KOPT-K1 (cell line): ENCODE data around the gene EBP.
"Not testable (repeated sequence)": the region's sequence is repeated elsewhere in the genome, so short reads cannot be mapped to it uniquely, and the experiment has no call there.

Experiments used
- H3K27ac ChIP-seq: fragments of 200-600 bp; sonication (generic); 2 replicates; pipeline ENCODE4 v1.5.1; 2016; ENCODE audit warnings: antibody characterized with exemption, mild to moderate bottlenecking, low read depth, low read length; ENCODE audit not compliant: poor library complexity, severe bottlenecking
- H3K36me3 ChIP-seq: fragments of 200-600 bp; sonication (generic); 2 replicates; pipeline ENCODE4 v1.5.1; 2017; ENCODE audit warnings: antibody characterized with exemption, mild to moderate bottlenecking, low read length, moderate library complexity; ENCODE audit not compliant: insufficient read depth
- H3K9me3 ChIP-seq: fragments of 200-600 bp; sonication (generic); 2 replicates; pipeline ENCODE4 v1.5.1; 2017; ENCODE audit warnings: antibody characterized with exemption, low read length, mild to moderate bottlenecking; ENCODE audit not compliant: insufficient read depth, poor library complexity, severe bottlenecking

EBP gene

DNA sequence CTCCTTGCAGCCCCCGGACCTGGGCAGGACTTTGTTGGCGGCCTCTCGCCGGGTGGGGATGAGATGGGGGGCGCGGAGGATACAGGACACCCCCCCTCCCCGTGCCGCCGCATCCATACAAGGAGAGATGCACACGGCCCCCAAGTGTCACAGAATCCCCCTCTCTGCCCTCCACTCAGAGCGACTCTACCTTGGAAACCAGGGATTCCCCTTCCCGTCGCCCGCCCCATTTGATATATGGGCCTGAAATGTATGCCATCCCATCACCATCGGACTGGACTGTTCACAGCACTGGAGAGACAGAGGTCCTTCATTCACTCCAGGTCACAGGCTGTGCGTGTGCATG, 12.4 kb upstream of the EBP start:
- H3K9me3 ChIP-seq: no peaks in the 10 kb centered on the region
- H3K27ac ChIP-seq: peak overlapping the region; percentile 32
- no peaks in the 10 kb centered on the region for H3K36me3 ChIP-seq

DNA sequence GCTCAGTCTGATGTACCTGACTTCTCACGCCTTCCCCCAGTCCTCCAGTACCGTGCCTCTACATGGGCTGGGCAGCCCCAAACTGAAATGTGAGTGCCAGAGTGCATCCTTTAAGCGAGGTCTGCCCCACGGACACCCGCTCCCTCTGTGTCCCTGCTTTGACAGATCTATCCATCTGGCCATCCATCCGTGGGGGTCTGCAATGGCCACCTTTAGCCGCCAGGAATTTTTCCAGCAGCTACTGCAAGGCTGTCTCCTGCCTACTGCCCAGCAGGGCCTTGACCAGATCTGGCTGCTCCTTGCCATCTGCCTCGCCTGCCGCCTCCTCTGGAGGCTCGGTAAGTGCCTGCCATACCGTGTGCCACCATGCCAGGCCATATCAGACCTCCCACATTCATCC, 12.0 kb upstream of the EBP start:
- H3K36me3 ChIP-seq: no peaks in the 10 kb centered on the region
- H3K27ac ChIP-seq: peak overlapping the region; percentile 32
- H3K9me3 ChIP-seq: no peaks in the 10 kb centered on the region

DNA sequence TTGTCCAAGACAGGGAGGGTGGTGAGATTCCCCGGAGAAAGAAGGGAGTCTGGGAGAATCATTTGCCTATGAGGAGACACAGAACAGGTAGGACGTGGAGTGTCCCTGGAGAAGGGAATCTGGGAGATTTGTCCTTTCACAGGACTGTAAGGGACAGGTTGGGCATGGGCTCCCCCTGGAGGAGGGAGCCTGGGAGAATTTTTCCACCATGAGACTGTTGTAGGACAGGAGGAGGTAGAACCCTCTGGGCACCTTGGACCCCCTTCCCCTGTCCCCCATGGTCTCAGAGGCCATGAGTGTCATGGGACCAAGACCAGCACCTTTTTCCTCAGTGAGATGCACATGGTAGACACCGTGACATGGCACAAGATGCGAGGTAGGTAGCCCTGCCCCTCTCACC, 10.0 kb upstream of the EBP start:
- no peaks in the 10 kb centered on the region for H3K9me3 ChIP-seq
- H3K36me3 ChIP-seq: no peaks in the 10 kb centered on the region
- H3K27ac ChIP-seq: no peak overlapping the region

DNA sequence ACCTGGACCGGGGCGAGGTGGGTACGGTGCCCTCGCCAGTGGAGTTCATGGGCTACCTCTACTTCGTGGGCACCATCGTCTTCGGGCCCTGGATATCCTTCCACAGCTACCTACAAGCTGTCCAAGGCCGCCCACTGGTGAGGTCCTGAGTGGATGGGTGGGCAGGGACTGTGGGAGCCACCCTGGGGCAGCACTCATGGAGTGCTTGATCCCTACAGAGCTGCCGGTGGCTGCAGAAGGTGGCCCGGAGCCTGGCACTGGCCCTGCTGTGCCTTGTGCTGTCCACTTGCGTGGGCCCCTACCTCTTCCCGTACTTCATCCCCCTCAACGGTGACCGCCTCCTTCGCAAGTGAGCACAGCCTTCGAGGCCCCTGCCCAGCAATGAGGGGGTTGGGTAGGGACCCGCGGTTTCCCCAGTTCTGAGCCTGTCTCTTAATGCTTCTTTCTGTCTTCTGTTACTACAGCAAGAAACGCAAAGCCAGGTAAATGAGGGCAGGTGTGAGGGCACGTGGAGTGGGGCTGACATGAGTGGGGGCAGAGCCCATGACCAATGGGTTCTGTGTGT, 9.2 kb upstream of the EBP start:
- Histone ChIP-seq H3K36me3 (no peaks in the 10 kb centered on the region), H3K27ac (no peak overlapping the region), H3K9me3 (no peaks in the 10 kb centered on the region)

DNA sequence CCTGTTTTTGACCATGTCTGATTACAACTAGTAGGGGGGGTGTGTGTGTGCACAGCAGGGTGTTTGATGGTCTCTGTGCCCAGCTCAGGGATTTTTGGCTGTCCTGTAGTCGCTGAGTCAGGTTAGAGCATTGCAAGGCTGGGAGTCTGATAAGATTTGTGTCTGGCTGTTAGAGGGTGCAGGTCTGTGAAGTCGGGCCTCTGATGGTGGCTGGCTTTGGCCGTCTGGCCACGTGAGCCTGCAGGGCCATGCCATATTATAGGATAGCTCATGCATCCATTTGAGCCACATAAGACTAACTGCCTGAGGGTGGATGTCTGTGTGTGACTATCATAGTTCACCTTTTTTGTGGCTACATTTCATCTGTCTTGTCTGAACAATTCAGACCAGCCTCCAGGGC, 7.9 kb upstream of the EBP start:
- H3K27ac ChIP-seq: no peak overlapping the region
- no peaks in the 10 kb centered on the region for H3K9me3 ChIP-seq
- H3K36me3 ChIP-seq: no peaks in the 10 kb centered on the region

DNA sequence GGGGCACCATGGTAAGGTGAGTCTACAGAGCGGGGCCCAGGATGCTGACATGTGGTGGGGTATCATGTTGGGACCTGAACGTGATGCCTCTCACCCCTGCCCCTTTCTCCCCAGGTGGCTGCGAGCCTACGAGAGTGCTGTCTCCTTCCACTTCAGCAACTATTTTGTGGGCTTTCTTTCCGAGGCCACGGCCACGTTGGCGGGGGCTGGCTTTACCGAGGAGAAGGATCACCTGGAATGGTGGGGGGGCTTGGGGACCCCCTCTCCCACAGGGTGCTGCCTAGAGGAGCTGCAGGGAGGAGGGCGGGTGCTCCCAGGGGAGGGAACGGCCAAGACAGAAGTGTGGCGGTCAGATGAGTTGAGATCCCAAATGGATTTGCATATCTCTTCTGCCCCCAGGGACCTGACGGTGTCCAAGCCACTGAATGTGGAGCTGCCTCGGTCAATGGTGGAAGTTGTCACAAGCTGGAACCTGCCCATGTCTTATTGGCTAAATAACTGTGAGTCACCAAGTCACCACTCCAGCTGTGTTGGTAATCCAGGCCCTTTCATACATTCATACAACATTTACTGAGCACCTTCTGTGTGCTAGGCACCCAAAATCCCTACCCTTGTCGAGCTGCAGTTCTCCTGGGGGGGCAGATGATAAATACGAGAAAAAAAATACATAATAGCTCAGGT, 7.3 kb upstream of the EBP start:
- H3K36me3 ChIP-seq: no peaks in the 10 kb centered on the region
- H3K27ac ChIP-seq: no peak overlapping the region
- no peaks in the 10 kb centered on the region for H3K9me3 ChIP-seq

DNA sequence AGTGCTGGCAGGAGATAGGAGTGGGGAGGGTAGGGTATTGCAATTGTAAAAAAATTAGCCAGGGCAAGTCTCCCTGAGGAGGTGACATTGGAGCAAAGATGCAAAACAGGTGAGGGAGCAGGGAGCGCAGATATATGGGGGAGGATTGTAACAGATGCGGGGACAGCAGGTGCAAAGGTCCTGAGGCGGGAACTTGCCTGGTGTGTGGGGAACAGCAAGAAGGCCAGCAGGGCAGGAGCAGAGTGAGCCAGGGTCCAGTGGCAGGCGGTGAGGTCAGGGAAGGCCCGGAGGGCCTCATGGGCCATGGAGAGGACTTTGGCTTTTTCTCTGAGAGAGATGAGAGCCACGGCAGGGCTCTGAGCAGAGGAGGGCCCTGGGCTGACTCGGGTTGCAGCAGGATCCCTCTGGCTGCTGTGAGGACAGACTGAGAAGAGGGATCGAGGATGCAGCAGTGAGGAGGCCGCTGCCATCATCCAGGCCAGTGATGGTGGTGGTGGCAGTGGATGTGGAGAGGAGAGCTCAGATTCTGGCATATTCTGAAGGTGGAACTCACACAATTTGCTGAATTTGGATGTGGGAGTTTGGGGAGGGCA, 6.6 kb upstream of the EBP start:
- no peak overlapping the region for H3K27ac ChIP-seq
- H3K9me3 ChIP-seq: no peaks in the 10 kb centered on the region

DNA sequence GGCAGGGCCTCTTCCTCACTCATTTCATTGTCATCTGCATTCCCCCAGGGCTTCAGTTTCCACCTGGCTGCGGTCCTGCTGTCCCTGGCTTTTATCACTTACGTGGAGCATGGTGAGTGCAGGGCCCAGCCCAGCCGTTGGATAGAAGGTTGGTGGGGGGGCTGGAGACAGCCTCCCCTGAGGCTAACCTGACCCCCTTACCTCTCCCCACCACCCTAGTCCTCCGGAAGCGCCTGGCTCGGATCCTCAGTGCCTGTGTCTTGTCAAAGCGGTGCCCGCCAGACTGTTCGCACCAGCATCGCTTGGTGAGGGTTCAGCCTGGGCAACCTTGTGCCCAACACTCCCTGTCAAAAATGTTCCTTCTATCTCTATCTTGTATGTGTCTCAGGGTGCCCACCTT, 5.8 kb upstream of the EBP start:
- Histone ChIP-seq H3K27ac (no peak overlapping the region), H3K9me3 (no peaks in the 10 kb centered on the region), H3K36me3 (no peaks in the 10 kb centered on the region)

More for the DNA sequence above, 6.6 kb upstream of the EBP start:
- no peaks in the 10 kb centered on the region for H3K36me3 ChIP-seq

DNA sequence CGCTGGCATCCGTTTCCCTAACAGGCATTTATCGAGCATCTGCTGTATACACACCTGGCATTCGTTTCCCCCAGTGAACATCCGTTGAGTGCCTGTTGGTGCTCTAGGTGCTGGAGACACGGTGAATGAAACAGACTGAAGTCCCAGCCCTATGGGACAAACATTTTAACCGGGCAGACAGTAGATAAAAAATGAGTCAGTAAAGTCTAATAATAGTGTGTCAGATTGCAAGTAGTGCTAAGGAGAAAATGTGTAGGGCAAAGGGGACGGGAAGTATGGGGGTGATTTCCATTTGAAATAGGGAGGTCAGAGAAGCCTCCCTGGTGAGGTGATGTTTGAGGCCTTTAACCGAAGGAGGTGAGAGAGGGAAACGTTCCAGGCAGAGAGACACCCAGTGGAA, 5.3 kb upstream of the EBP start:
- no peak overlapping the region for H3K27ac ChIP-seq
- H3K36me3 ChIP-seq: no peaks in the 10 kb centered on the region
- no peaks in the 10 kb centered on the region for H3K9me3 ChIP-seq

DNA sequence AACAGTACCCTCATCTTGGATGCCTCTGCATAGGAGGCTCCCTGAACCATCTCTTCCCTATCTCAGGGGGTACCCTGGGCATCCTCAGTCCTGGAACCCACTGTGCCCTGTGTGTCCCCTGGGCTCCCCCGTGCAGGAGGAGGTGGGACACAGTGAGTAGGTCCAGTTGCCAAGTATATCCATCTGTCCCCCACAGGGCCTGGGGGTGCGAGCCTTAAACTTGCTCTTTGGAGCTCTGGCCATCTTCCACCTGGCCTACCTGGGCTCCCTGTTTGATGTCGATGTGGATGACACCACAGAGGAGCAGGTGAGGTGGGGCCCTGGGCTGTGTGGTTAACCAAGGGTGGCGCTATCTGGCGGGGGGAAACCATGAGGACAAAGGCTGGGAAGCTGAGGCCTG, 4.6 kb upstream of the EBP start:
- no peaks in the 10 kb centered on the region for H3K9me3 ChIP-seq
- H3K36me3 ChIP-seq: no peaks in the 10 kb centered on the region

DNA sequence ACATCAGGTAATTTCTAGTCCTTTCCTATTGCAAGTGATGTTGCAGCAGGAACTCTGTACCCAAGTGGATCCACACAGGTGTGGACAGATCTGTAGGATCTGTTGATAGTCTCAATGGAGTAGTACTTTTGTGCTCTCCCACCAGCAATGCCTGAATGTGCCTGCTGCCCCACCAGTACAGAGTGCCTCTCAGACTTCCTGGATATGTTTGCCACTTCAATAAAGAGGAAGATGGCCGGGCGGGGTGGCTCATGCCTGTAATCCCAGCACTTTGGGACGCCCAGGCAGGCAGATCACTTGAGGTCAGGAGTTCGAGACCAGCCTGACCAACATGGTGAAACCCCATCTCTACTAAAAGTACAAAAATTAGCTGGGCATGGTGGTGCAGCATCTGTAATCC, 2.1 kb upstream of the EBP start:
- H3K27ac ChIP-seq: peak overlapping the region; percentile 90
- H3K9me3 ChIP-seq, H3K36me3 ChIP-seq: not testable (repeated sequence)

More for the DNA sequence above, 4.6 kb upstream of the EBP start:
- H3K27ac ChIP-seq: no peak overlapping the region

DNA sequence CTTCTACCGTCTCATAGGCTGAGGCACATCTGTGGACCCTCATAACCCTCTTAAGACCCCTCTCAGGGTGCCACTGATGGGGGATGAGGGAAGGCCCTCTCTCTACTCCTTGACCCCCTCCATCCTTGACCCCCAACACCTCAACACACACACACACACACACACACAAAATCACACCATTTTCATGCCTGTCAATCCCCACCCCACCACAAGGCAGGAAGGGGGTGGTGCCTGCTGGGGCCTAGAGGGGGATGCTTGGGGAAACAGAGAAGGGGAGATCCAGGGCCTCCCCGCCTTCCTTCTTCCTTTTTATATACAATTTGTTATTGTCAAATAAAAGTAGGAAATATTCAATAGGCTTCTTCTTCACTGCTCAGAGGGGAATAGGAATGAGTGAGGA, 1.2 kb upstream of the EBP start:
- H3K9me3 ChIP-seq: no peaks in the 10 kb centered on the region
- peak overlapping the region; percentile 90 for H3K27ac ChIP-seq
- peaks cover 16% of the 10 kb centered on the region for H3K36me3 ChIP-seq

DNA sequence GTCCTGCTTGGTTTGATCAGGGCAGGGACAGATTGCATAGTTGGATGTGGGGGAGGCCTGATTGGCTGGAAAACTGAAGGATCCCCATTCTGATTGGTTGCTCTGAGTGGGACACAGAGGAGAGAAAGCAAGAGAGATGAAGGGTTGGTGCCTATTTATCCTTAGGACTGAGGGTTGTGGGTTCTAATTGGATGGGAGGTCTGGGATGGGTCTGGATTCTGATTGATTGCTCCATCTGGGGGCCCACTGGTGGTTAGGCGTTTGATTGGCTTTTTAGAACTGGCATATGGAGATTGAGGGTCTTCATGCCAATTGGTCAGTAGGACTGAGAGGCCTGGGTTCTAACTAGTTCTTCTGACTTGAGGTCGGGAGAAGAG, 644 bp upstream of the EBP start:
- H3K9me3 ChIP-seq: no peaks in the 10 kb centered on the region
- peak overlapping the region; percentile 90 for H3K27ac ChIP-seq
- H3K36me3 ChIP-seq: peaks cover 21% of the 10 kb centered on the region

DNA sequence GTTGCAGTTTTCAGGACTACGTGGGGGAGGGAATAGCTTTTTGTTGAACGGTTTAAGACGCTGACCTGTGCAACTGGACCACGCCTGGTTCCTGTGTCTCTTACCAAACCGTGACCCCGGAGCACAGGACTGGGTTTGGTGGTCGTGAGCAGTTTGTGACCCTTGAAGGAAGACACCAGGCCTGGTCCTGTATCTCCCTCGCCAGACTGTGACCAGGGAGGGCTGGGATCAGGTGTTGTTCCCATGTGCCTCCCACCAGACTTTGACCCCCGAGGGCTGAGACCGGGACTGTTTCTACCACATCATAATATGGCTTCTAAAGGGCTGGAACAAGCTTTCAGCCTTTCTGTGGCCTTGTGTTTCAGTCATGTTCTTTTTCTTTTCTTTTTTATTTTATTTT, 683 bp downstream of the EBP start:
- Histone ChIP-seq H3K36me3 (peaks cover 34% of the 10 kb centered on the region), H3K9me3 (no peaks in the 10 kb centered on the region), H3K27ac (peak overlapping the region; percentile 90)

DNA sequence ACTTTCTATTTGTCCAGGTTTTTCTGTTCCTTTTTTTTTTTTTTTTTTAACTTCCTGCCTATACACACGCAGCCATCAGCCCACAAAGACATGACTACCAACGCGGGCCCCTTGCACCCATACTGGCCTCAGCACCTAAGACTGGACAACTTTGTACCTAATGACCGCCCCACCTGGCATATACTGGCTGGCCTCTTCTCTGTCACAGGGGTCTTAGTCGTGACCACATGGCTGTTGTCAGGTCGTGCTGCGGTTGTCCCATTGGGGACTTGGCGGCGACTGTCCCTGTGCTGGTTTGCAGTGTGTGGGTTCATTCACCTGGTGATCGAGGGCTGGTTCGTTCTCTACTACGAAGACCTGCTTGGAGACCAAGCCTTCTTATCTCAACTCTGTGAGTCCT, 2.1 kb downstream of the EBP start:
- peaks cover 48% of the 10 kb centered on the region for H3K36me3 ChIP-seq
- no peaks in the 10 kb centered on the region for H3K9me3 ChIP-seq
- H3K27ac ChIP-seq: no peak overlapping the region

DNA sequence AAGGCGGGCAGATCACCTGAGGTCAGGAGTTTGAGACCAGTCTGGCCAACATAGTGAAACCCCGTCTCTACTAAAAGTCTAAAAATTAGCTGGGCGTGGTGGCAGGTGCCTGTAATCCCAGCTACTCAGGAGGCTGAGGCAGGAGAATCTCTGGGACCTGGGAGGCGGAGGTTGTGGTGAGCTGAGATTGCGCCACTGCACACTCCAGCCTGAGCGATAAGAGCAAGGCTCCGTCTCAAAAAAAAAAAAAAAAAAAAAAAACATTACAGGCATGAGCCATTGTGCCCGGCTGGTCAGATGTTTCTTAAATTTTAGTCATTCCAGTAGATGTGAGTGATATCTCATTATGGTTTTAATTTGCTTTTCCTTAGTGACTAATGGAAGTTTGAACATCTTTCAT, 4.2 kb downstream of the EBP start:
- H3K36me3 ChIP-seq: peaks cover 68% of the 10 kb centered on the region
- H3K27ac ChIP-seq, H3K9me3 ChIP-seq: not testable (repeated sequence)
